GM19351 (cell line): Measurements from ENCODE around the gene NFIX.
"Not testable (repeated sequence)": the region's sequence is repeated elsewhere in the genome, so short reads cannot be mapped to it uniquely, and the experiment has no call there.

Experiments used
- ATAC-seq: cut with Tn5 transposase; IDR thresholded peaks from one replicate; pipeline ENCODE4 v1.9.1; 2021; ENCODE audit warnings: mild to moderate bottlenecking, moderate library complexity; ENCODE audit not compliant: unreplicated experiment

Gene NFIX

DNA sequence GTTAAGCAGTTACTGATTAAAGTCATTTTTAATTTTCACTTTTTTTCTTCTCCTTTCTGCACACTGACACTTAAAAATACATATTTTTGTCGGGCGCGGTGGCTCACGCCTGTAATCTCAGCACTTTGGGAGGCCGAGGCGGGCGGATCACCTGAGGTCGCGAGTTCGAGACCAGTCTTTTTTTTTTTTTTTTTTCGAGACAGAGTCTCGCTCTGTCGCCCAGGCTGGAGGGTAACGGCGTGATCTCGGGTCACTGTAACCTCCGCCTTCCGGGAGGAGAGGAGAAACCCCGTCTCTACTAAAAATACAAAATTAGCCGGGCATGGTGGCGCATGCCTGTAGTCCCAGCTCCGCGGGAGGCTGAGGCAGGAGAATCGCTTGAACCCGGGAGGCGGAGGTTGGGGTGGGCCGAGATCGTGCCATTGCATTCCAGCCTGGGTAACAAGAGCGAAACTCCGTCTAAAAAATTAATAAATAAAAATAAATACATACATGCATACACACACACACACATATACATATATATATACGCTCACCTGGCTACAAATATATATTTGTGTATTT lies 37.8 kb upstream of the NFIX start:
- not testable (repeated sequence) for ATAC-seq

DNA sequence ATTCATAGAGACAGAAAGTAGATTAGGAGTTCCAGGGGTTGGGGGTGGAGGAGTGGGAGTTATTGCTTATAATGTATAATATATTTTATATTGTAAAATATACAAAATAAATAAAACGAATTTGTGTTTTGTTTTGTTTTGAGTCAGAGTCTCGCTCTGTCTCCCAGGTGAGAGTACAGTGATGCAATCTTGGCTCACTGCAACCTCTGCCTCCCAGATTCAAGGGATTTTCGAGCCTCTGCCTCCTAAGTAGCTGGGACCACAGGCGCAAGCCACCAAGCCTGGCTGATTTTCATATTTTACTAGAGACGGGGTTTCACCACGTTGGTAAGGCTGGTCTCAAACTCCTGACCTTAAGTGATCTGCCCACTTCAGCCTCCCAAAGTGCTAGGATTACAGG lies 35.8 kb upstream of the NFIX start:
- ATAC-seq: no peak

DNA sequence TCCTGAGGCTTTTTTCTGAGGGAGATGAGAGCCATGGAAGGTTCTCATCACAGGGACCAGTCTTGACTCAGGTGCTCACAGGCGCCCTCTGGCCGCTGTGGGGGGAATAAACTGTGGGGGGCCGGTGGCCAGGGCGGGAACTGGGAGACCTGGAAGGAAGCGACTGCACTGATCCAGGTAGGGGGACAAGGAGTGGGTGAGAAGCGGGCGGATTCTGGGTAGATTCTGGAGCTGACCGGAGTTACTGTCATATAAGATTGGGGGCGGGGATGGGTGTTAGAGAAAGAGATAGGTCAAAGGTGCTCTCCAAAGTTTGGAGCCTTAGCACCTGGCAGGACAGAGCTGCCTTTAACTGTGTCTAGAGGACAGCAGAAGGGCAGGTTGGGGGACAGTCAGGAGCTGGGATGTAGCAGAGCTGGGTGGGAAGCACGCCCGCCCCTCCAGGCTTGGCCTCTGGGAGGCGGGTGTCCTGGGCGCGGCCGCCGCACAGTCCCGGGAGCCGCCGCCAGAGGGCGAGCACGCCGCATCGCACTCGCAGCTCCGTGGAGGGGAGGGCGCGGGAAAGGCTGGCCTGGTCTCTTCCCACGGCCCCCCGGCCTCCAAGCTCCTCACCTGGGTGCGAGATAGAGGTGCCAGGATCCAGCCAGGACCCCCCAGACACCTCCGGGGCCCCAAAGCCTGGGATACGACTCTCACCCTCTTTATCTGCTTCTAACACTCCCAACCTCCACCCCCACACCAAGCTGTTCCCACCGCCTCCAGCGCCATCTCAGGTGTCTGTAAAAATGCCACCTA lies 30.1 kb upstream of the NFIX start:
- ATAC-seq: peak; percentile 45

DNA sequence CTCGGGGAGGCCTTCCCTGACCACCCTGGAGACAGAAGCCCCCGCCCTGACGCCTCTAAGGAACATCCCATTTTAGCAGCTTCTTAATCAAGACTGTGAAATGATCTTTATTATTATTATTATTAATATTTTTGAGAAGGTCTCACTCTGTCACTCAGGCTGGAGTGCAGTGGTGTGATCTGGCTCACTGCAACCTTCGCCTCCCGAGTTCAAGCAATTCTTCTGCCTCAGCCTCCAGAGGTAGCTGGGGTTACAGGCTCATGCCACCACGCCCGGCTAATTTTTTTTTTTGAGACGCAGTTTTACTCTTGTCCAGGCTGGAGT lies 29.5 kb upstream of the NFIX start:
- no peak for ATAC-seq

DNA sequence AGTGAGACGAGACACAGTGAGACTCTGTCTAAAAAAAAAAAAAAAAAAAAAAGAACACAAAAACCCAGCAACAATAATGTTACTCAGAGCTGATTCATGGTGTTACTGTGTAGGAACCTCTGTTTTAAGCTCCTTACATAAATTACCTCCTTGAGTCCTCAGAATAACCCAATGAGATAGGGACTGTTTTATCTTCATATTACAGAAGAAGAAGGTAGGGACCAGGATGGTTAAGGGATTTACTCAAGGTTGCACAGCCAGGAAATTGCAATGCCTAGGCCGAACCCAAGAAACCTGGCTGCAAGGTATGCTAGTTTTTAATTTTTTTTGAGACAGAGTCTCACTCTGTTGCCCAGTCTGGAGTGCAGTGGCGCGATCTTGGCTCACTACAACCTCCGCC lies 27.4 kb upstream of the NFIX start:
- no peak for ATAC-seq

DNA sequence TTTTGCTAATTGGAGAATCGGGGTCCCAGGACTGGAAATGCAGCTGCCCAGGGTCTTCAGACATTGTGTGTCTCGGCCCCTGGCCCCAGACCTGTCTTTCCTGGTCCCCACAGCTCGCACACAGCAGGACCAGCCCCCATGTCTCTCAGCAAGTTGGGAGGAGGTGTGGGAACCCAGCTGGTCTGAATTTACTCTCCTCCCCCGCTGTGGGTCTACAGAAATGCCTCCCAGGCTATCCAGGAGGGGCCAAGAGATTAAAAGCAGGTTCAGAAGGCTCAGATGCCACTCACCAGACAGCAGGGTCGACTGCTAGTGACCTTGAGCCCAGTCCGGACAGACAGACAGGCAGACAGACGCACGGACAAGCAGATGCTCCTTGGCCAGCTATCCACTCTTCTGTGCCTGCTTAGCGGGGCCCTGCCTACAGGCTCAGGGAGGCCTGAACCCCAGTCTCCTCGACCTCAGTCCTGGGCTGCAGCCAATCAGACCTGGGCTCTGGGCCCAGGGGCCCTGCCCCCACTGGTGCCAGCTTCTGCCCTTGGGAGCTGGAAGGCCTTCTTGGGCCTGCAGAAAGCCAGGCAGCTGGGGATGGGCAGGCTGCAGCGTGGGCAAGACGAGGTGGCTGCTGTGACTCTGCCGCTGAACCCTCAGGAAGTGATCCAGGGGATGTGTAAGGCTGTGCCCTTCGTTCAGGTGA lies 25.8 kb upstream of the NFIX start, which contains the start of gene DAND5:
Gene DAND5 (plus strand): TSS at position 285 of the 697 bp plus-strand sequence. CDS start 85 bp downstream, at position 370.
- no peak for ATAC-seq

DNA sequence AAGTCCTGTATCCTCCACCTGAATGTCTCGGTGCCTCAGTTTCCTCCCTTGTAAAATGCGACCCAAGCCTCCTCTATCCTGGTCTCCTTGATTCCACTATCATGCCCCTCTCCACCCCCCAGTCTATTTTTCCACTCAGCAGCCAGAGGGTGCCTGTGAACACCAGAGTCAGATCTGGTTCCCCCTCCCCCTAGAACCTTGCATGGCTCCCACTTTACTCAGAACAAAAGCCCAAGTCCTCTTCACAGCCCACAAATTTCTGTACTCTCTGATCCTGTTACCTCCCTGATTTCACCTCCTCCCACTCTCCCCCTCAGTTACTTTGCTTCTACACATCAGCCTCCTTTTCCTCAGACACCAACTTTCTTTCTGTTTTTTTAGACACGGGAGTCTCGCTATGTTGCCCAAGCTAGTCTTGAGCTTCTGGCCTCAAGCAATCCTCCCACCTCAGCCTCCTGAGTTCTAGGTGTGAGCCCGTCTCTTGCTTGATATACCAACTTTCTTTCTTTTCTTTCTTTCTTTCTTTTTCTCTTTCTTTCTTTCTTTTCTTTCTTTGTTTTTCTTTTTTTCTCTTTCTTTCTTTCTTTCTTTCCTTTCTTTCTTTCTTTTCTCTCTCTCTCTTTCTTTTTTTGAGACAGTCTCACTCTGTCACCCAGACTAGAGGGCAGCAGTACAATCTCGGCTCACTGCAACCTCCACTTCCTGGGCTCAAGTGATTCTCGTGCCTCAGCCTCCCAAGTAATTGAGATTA lies 25.0 kb upstream of the NFIX start:
- no peak for ATAC-seq

DNA sequence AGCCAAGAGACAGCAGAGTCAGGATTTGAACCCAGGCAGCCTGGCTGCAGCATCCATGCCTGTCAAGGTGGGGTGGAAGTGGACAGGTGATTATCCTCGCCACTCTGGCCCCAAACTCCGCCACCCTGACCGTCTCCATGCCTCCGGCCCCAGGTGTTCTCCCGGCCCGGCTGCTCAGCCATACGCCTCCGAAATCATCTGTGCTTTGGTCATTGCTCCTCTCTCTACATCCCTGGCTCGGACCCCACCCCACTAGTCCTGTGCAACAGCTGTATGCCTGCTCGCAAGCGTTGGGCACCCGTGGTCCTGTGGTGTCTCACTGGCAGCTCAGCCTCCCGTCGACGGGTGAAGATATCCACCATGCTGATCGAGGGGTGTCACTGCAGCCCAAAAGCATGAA lies 22.0 kb upstream of the NFIX start:
- no peak for ATAC-seq

DNA sequence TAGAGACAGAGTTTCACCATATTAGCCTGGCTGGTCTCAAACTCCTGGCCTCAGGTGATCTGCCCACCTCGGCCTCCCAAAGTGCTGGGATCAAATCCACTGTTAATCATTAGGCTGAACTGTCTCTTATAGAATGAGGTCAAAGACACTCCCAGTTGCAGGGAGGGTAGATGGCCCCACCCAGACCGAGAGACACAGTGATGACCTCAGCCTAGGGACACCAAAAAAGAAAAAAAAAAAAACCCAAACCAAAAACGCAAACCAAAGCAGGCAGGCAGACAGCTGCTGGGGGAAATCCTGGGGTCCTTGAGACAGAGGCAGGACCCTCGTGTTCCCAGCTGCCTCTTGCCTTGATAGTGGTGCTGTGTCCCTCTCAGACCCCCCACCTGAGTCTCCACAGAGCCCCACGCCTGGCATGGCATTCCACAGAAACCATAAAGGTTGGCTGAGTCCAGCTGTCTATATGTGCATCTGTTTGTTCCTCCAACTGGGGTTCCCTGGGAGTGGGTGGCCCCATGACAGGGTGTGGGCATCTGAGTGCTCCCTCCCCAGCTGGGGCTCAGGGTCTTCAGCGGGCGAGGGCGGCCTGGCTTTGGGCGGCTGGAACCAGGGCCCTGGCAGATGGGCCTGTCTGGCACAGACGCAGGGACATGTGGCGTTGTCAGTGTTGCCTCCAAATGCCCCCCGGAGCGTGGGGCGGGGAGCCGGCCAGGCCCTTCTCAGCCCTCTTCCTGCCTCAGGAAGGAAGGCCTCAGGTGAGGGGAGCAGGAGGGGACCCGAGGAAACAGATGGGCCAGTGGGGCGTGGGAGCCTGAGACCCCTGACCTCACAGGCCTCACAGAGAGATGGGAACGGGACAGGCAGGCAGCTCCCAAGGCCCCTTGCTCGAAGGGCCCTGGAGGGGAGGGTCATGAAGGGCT lies 20.7 kb upstream of the NFIX start:
- ATAC-seq: no peak

DNA sequence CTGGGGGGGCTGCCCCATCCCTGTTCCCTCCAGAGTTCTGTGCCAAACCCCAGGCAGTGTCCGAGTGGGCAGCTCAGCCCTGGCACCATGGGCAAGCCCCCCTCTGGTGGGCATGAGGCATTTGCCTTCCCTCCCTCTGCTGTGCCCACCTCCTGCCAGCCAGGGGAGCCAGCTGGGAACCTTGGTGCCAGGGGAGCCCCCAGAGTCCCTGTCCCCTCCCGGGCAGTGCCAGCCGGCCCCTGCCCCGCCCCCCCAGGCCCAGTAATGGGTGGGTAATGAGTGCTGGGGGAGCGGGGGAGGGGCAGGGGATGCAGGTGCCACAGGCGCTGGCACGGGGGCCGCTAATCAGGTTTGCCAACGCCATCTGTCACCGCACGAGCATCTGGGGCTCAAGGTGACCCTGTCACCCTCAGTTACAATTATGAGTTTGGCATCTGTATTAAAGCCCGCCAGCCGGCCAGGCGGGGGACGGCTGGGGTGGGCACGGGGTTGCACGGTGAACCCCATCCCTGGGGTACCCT lies 20.0 kb upstream of the NFIX start:
- ATAC-seq: no peak

DNA sequence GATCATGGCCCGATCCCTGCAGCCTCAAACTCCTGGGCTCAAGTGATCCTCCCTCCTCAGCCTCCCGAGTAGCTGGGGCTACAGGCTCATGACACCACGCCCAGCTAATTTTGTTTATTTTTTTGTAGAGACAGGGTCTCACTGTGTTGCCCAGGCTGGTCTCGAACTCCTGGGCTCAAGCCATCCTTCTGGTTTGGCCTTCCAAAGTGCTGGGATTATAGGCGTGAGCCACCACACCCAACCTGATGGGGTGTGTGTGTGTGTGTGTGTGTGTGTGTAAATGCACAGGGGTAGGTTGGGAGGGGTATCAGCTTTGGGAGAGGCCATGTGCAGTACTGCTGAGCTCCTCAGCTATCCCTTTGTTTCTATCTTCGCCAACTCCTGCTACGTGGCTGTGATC lies 19.2 kb upstream of the NFIX start:
- not testable (repeated sequence) for ATAC-seq

DNA sequence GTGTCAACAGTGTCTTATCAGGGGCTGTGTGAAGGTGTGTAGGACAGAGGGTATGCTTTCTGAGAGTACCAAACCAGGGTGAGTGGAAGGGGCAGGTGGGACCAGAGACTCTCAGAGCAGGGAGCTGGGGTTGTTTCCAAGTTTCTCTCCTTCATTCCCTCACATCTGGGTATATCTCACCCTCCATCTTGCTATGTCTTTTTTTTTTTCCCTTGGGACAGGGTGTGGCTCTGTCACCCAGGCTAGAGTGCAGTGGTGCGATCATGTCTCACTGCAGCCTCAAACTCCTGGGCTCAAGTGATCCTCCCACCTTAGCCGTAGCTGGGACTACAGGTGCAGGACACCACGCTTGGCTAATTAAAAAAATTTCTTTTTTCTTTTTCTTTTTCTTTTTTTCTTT lies 15.3 kb upstream of the NFIX start:
- no peak for ATAC-seq

DNA sequence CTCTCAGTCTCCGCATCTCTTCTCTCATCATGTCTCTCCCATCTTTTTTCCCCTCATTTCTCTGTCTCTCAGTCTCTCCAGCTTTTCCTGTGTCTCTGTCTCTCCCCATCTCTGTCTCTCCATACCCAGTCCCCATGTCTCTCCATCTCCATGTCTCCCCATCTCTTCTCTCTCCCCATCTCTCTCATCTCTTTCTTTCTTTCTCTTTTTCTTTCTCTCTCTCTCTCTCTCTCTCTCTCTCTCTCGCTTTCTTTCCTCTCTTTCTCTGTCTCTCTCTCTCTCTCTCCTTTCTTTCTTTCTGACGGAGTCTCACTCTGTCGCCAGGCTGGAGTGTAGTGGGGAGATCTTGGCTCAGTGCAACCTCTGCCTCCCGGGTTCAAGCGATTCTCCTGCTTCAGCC lies 12.6 kb upstream of the NFIX start:
- ATAC-seq: no peak

DNA sequence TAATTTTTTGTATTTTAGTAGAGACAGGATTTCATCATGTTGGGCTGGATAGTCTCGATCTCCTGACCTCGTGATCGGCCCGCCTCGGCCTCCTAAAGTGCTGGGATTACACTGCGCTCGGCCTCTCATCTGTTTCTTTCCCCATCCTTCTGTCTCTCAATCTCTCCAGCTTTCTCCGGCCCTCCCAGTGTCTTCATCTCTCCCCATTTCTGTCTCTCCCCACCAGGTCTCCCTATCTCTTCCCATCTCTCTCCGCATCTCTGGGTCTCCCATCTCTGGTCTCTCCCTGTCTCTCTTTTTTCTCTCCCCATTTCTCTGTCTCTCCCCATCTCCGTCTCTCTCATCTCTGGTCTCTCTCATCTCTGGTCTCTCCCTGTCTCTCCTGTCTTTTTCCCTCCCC lies 12.2 kb upstream of the NFIX start:
- ATAC-seq: no peak

DNA sequence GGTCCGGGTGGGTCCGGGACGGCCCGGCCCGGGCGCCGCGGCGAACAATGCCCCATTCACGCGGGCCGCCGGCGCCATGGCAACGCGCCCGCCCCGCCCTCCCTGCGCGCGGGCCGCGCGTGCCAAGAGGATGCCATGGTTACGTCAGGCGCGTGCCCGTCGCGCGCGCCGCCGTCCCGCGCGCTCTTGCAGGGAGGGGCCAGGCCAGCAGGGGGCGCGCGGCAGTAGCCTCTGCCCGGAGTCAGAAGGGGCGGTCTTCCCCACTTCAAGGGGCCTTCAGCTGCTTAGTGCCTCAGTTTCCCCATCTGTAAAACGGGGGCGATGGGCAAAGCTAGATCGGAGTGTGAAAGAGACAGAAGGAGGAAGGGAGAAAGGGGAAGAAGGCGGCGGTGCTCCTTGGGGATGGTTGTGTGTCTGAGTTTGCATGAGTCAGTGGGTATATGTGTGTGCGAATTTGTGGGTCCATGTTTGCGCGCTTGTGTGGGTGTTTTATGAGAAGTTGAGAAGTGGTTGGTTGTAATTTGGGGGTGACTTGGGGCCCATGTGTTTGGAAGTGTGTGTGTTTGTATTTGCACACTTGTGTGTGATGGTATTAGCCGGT lies 11.6 kb upstream of the NFIX start:
- ATAC-seq: no peak

DNA sequence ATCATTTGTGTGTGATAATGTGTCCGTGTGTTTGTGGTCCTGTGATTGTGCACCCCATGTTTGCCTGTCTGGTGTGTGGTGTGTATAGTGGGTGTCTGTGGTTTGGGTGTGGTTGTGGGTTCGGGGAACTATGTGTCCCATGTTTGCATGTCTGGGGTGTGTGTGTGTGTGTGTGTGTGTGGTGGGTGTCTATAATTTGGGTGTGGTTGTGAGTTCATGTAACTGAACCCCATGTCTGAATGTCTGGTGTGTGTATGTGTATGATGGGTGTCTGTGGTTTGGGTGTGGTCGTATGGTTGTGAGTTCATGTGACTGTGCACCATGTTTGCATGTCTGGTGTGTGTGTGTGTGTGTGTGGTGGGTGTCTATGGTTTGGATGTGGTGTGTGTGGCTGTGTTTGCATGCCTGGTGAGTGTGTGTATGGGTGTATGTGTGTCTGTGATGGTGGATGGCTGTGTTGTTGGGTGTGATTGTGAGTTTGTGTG lies 11.1 kb upstream of the NFIX start:
- no peak for ATAC-seq

DNA sequence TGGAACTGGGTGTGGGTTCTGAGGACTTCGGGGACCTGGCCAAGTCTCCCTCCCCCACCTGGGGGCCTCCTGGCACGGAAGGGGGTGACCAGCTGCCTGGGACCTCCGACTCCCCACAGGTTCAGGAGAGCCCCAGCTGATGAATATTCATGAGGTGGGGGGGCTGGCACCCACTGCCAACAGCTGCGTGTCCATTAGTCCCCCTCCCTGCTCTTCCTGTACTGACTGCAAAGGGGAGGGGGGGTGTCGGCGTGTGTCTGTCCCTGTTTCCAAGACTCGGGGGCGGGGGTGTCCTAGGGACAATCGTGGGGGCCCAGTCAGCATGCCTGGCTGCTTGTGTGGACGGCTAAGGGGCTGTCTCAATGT lies 10.6 kb upstream of the NFIX start:
- ATAC-seq: no peak

DNA sequence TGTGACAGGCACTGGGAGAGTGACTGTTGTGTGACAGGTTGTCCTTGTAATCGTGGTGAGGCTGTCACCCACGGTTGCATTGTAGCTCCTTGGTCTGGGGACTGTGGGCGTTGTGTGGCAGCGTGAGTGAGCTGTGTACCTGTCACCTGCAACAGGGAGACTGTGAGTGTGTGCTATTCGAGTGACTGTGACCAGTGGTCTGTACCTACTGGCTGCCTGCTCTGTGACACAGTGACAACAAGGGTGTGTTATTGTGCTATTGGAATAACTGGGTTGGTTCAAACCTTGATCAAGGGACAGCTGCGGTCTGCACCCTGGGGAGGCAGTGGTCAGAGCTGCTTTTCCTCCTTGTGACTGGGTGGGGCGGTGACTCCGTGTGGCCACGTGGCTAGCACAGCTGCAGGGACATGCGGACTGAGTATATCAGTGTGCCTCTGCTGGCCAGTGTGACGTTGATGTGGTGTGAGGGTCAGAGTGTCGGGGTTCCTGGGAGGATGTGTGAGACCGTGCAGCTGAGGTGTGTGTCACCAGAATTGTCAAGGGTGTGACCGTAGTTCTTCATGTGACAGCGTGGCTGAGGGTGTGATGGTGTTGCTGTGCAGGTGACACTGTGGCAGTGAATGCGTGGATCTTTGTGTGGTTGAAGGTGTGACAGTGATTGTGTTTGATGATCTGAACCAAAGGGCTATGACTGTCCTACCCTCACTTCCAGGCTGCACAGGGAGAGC lies 10.1 kb upstream of the NFIX start:
- no peak for ATAC-seq

DNA sequence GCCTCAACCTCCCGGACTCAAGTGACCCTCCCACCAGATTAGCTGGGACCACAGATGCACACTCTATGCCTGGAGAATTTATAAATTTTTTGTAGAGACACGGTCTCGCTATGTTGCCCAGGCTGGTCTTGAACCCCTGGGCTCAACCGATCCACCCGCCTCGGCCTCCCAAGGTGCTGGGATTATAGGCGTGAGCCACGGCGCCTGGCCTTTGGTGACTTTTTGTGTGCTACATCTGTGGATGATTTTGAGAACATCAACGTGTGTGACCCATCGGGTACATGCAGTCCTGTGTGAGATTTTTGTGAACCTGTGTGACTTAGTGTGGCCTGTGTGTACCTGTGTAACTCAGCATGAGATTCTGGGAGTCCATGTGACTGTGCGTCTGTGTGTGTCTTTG lies 8.5 kb upstream of the NFIX start:
- no peak for ATAC-seq
